ENCODE measurements around the gene SMIM13. TPM values are rescaled to one million over a fixed set of nuclear protein-coding genes. Genes with fewer than 3 reads are reported as not detected.

Gene SMIM13
- total RNA-seq, 1 experiment from 2014 or later = 10.5 TPM

DNA sequence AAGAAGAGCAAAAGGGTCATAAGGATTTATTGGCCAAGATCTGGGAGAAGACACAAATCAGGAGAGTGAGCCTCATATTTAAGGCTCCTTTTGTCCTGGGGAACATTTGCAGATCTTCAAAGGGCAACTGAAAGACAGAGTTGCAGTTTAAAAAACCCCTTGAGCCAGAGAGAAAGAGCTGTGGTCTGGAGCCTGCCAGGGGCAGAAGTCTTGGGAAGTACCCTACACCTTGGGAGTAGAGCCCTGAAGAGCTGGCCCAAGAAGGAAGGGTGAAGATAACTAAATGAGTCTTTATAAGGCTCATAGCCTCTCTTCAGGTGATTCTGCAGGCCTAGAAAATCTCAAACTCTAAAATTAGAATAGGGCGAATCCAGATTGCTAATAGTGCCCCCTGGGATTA, 57.9 kb downstream of the SMIM13 start:
- intact Hi-C loops (cut with micrococcal nuclease; ENCODE audit: unreplicated experiment) = no loop called here
- no TSS peak for BruUV-seq (replicated peaks)
- no peak overlapping the region for H3K4me3 Mint-ChIP-seq (ENCODE audit: low read depth, unreplicated experiment)
- no peak for DNase-seq
- no peak overlapping the region for H3K27ac Mint-ChIP-seq (ENCODE audit: unreplicated experiment)
- no peaks in the 10 kb centered on the region for H3K9me3 Mint-ChIP-seq (ENCODE audit: low read depth, unreplicated experiment)
- TF ChIP-seq, protein P1, sequence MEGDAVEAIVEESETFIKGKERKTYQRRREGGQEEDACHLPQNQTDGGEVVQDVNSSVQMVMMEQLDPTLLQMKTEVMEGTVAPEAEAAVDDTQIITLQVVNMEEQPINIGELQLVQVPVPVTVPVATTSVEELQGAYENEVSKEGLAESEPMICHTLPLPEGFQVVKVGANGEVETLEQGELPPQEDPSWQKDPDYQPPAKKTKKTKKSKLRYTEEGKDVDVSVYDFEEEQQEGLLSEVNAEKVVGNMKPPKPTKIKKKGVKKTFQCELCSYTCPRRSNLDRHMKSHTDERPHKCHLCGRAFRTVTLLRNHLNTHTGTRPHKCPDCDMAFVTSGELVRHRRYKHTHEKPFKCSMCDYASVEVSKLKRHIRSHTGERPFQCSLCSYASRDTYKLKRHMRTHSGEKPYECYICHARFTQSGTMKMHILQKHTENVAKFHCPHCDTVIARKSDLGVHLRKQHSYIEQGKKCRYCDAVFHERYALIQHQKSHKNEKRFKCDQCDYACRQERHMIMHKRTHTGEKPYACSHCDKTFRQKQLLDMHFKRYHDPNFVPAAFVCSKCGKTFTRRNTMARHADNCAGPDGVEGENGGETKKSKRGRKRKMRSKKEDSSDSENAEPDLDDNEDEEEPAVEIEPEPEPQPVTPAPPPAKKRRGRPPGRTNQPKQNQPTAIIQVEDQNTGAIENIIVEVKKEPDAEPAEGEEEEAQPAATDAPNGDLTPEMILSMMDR (IDR thresholded peaks at IDR 0.05; ENCODE audit: unreplicated experiment) = no peak
- CTCF ChIA-PET = no interaction called here
- no peaks in the 10 kb centered on the region for H3K27me3 Mint-ChIP-seq (ENCODE audit: unreplicated experiment)
- no peaks in the 10 kb centered on the region for H3K4me1 Mint-ChIP-seq (ENCODE audit: low read depth, unreplicated experiment)
- peaks cover 5% of the 10 kb centered on the region for H3K36me3 Mint-ChIP-seq (ENCODE audit: insufficient read depth, unreplicated experiment)

DNA sequence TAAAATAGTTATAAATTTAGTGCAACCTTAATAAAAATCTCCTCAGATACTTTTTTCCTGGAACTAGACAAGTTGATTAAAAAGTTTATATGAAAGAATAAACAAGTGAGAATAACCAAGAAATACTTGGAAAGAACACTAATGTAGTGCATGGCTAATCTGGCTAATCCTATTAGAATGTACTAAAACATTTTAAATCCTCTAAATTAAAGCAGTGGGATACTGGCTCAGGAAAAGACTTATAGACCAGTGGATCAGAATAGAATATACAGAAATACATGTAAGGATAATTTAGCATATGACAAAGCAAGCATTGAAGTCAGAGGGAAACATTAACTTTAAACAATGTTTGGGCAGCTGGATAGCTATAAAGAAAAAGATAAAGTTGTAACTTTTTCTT, 58.9 kb downstream of the SMIM13 start:
- BruUV-seq (replicated peaks) = no TSS peak
- DNase-seq = no peak
- intact Hi-C loops (cut with micrococcal nuclease; ENCODE audit: unreplicated experiment) = no loop called here

GRCh38 chr6:11153447-11153846, 59.8 kb downstream of the SMIM13 start:
- no peak for DNase-seq
- no peak overlapping the region for H3K4me3 Mint-ChIP-seq (ENCODE audit: low read depth, unreplicated experiment)
- H3K36me3 Mint-ChIP-seq (ENCODE audit: insufficient read depth, unreplicated experiment) = peaks cover 5% of the 10 kb centered on the region
- TF ChIP-seq, protein P1 (IDR thresholded peaks at IDR 0.05; ENCODE audit: unreplicated experiment) = no peak
- no peak overlapping the region for H3K27ac Mint-ChIP-seq (ENCODE audit: unreplicated experiment)
- BruUV-seq (replicated peaks) = no TSS peak
- no peaks in the 10 kb centered on the region for H3K27me3 Mint-ChIP-seq (ENCODE audit: unreplicated experiment)
- intact Hi-C loops (cut with micrococcal nuclease; ENCODE audit: unreplicated experiment) = no loop called here
- no peaks in the 10 kb centered on the region for H3K9me3 Mint-ChIP-seq (ENCODE audit: low read depth, unreplicated experiment)
- CTCF ChIA-PET = no interaction called here
- H3K4me1 Mint-ChIP-seq (ENCODE audit: low read depth, unreplicated experiment) = no peaks in the 10 kb centered on the region

More for the DNA sequence above, 58.9 kb downstream of the SMIM13 start:
- Mint-ChIP-seq H3K27ac (ENCODE audit: unreplicated experiment) (no peak overlapping the region), H3K4me1 (ENCODE audit: low read depth, unreplicated experiment) (no peaks in the 10 kb centered on the region), H3K36me3 (ENCODE audit: insufficient read depth, unreplicated experiment) (peaks cover 5% of the 10 kb centered on the region), H3K4me3 (ENCODE audit: low read depth, unreplicated experiment) (no peak overlapping the region), H3K9me3 (ENCODE audit: low read depth, unreplicated experiment) (no peaks in the 10 kb centered on the region), H3K27me3 (ENCODE audit: unreplicated experiment) (no peaks in the 10 kb centered on the region)
- CTCF ChIA-PET = no interaction called here
- TF ChIP-seq, protein P1 (IDR thresholded peaks at IDR 0.05; ENCODE audit: unreplicated experiment) = no peak

GRCh38 chr6:11155589-11155988, 62.0 kb downstream of the SMIM13 start:
- CTCF ChIA-PET = no interaction called here

More at GRCh38 chr6:11155589-11155988, 62.0 kb downstream of the SMIM13 start:
- DNase-seq = no peak
- Mint-ChIP-seq H3K36me3 (ENCODE audit: insufficient read depth, unreplicated experiment) (peaks cover 5% of the 10 kb centered on the region), H3K27me3 (ENCODE audit: unreplicated experiment) (no peaks in the 10 kb centered on the region), H3K9me3 (ENCODE audit: low read depth, unreplicated experiment) (no peaks in the 10 kb centered on the region), H3K4me1 (ENCODE audit: low read depth, unreplicated experiment) (peaks cover under 1% of the 10 kb centered on the region), H3K27ac (ENCODE audit: unreplicated experiment) (no peak overlapping the region), H3K4me3 (ENCODE audit: low read depth, unreplicated experiment) (no peak overlapping the region)
- TF ChIP-seq, protein P1 (IDR thresholded peaks at IDR 0.05; ENCODE audit: unreplicated experiment) = no peak
- intact Hi-C loops (cut with micrococcal nuclease; ENCODE audit: unreplicated experiment) = no loop called here
- BruUV-seq (replicated peaks) = no TSS peak
